HG03439 (cell line): ENCODE measurements around the gene COL6A6.

Source experiments
- ATAC-seq: cut with Tn5 transposase; IDR thresholded peaks from one replicate; pipeline ENCODE4 v1.9.1; 2021; ENCODE audit warnings: mild to moderate bottlenecking, moderate library complexity; ENCODE audit not compliant: unreplicated experiment

COL6A6 gene, protein sequence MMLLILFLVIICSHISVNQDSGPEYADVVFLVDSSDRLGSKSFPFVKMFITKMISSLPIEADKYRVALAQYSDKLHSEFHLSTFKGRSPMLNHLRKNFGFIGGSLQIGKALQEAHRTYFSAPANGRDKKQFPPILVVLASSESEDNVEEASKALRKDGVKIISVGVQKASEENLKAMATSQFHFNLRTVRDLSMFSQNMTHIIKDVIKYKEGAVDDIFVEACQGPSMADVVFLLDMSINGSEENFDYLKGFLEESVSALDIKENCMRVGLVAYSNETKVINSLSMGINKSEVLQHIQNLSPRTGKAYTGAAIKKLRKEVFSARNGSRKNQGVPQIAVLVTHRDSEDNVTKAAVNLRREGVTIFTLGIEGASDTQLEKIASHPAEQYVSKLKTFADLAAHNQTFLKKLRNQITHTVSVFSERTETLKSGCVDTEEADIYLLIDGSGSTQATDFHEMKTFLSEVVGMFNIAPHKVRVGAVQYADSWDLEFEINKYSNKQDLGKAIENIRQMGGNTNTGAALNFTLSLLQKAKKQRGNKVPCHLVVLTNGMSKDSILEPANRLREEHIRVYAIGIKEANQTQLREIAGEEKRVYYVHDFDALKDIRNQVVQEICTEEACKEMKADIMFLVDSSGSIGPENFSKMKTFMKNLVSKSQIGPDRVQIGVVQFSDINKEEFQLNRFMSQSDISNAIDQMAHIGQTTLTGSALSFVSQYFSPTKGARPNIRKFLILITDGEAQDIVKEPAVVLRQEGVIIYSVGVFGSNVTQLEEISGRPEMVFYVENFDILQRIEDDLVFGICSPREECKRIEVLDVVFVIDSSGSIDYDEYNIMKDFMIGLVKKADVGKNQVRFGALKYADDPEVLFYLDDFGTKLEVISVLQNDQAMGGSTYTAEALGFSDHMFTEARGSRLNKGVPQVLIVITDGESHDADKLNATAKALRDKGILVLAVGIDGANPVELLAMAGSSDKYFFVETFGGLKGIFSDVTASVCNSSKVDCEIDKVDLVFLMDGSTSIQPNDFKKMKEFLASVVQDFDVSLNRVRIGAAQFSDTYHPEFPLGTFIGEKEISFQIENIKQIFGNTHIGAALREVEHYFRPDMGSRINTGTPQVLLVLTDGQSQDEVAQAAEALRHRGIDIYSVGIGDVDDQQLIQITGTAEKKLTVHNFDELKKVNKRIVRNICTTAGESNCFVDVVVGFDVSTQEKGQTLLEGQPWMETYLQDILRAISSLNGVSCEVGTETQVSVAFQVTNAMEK (N-terminal part only)

DNA sequence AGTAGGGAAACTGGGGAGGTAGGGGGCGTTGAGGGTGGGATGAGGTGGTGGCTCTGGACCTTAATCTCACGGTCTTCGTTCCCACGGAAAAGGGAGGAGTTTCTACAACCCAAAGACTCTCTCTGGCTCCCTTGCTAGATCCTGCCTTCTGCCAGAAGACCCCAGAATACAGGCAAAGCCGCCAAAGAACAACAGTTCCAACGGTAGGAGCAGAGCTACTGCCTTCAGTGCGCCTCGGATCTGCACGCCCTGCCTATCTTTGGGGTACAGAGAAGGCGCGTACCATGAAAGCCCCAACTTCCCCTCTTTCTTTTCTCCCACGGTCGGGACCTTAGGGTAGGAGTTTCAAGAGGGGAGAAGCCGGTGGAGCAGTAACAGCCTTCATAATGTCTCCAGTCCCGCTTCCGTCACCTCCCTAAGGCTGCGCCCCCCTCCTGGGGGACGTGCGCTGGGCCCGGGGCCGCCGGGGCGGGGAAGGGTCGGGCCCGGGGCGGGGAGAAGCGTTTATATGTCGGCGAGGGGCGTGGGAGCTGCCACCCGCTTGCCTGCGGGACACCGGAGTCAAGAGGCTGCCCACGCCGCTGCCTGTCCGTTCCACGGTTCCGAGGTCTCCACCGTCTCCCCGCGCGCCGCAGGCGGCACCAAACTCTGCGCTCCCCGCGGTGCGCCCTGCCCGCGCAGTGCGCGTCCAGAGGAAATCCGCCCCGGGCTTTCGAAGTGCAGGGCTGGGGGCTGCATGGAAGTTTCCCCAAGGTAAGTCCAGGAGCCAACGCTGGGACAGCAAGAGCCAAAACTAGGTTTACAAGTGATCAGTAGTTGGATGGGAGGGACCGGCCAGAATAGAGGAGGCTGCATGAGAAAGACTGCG lies at the start of gene COL6A6:
TSS of gene COL6A6 (plus strand) at position 533 of the 868 bp plus-strand sequence. CDS start 43,188 bp downstream, outside the sequence.
- no peak for ATAC-seq

DNA sequence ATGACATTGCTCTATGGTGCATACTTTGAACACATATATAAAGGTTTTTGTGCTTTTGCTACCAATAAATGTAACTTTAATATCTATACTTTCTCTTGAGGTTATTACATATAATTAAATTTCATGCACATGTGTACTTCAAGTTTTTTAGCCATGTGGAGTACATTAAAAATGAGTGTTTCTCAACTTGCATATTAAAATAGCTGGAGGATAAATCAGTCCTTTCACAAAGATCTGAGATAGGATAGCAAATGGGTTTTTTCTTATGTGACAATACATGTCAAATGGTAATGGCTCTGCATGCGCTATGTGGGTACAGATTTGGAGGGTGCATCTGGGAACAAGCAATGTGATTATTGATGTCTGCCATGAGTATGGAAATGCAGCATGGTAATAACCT lies 48.7 kb upstream of the COL6A6 start:
- no peak for ATAC-seq

DNA sequence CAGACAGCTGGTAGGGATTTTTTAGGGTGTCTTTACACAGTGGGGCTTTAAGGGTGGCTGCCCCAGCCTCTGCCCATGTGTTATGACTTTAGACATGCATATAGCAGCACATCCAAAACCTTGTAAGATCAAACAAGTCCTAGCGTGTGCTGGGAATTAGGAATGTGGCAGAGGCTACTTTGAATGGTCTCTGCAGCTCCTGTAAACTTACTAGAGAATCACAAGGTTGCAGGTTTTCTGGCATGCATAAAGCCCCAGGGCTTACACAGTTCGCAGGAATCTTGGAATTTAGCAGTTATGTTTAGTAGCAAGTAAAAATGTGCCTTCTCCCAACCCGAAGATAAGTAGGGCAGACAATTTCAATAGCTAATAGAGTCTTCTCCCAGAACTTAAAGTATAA lies 46.9 kb upstream of the COL6A6 start:
- no peak for ATAC-seq

DNA sequence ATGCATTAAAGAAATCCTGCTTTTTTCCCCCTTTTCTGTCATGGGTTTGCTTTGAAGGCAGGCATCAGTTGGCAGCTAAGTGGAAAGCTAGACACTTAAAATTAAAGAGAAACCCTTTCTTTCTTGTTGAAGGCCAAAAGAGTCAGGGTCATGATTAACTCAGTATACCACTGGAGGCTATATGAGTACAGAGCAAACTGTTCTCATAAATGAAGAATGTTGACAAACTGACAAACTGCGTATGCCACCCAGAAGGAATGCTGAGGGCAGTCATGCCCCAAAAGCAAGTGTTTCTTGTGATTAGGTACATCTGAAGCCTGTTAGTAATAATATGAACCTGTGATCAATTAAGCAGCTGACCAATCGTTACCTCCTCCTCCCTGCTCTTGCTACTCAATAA lies 43.6 kb upstream of the COL6A6 start:
- ATAC-seq: no peak

DNA sequence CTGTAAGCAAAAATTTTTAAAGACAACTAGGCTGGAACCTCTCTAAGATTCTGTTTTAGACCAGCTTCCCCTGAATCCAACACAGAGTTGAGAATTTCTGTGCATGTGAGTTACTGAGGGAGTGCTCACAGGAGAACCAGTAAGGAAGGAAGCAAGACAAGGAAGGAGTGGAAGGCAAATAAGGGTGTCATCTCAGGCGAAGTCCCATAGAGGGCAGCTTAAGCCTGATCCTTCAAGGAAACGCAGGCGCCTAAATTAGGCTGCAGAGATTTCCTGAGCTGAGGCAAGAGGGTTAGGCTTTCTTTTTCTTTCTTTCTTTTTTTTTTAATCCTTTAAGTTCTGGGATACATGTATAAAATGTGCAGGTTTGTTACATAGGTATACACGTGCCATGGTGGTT lies 36.2 kb upstream of the COL6A6 start:
- no peak for ATAC-seq

DNA sequence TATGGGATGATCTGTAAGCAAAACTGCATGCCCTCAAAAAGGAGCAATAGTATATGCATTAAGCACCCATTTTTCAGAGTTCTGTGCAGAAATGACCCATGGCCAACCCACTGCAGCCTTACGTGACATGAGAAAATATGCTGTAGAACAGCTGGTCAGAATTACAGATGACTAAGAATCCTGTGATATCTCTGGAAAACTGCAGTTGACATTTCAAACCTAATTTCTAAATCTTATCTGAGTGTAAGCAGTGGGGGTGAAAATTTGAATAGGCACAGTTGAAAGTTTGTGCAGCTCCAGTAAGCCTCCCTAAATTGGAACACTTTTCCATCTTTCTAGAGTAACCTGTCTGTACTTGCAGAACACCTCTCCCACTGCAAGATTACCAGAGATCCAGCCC lies 28.7 kb upstream of the COL6A6 start:
- ATAC-seq: no peak

DNA sequence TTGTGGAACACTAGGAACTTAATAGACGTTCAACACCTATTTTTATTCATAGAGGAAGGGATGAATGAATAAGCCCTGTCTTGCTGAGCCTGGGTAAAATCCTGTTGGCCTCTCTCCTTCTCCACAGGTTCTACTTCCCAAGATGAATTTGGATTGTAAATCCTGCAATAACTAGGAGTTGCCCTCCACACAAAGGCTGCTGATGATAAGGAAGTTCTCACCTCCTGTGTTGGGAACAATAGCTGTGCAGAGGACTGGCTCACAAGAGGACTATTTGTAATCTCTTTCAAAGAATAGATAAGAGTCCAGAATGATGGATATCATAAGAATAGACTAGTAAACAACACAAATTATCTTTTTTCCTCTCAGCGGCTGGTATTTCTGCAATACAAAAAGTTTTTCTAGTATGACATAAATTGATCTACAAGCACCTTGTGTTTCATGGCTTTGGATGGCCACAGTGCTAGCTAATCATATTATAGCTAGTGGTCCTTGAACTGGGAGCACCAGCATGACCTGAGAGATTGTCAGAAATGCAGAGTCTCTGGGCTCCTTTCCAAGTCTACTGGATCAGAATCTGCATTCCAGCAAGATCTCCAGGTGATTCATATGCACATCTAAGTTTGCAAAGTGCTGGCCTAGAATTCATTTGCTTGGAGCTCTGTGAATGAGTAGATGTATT lies 28.1 kb upstream of the COL6A6 start:
- no peak for ATAC-seq

DNA sequence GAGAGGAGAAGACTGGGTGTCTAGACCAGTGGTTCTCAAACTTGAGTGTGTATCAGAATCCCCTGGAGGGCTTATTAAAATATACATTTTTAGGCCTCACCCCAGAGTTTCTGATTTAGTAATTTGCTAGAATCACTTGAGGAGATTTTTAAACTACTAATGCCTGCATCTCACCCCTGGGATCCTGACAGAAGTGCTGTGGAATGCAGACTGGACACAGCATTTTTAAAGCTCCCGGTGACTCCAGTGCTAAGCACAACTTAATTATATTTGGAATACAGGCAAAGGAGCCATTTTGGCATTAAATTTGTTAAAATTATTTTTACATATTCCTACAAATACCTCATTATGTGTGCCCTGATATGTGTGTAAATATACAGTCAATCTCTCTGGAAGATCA lies 26.7 kb upstream of the COL6A6 start:
- ATAC-seq: no peak

DNA sequence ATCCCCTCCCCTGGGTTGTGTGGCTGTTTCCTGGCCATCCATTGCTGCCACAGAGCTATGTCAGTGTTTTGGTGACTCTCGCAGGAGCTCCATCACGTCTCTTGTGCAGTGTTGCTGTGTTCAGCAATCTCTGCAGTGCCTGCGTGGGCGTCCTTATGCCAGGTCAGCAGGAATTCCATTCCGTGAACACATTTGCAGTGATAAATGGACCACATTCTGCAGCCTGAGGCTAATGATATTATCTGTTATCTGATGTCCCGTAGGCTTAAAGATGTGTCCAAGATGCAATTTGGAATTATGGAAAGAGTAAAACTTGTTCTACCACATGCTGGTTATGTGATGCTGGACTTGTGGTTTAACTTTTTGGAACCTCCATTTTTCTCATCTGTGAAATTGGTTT lies 25.5 kb upstream of the COL6A6 start:
- no peak for ATAC-seq

DNA sequence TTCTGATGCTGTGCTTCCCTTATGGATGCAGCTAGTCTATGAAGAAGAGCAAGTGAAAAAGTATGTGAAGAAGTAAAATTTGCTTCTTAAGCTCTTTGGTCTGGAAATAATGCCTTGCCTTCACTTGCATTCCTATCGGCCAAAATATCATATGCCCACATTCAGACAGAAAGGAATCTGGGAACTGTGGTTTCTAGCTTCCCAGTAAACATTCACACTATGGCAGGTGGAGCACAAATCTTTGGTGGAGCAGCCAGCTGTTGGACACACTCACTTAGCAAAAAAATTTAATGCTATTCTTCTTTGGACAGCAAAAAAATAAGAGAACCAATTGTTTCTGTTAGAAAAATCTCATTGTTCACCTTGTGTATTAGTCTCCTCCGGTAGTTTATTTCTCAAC lies 12.3 kb upstream of the COL6A6 start:
- ATAC-seq: no peak

DNA sequence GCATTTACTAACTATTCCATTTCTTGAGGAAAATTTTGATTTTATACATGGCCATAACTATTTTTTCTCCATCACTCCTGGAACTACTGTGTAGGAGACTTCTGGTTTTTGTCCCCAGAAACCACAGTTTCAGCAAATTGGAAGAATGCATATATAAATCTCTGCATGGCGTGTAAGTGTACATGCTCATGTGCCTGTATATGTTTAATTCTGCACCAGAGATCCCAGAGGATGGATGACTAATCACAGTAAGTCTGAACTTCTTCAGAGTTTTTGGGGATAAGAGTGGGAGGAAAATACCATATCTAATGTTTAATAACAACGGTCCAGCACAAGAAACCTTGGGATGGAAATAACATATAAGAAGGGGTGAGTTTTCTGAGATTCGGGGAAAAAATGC lies 10.9 kb upstream of the COL6A6 start:
- no peak for ATAC-seq

DNA sequence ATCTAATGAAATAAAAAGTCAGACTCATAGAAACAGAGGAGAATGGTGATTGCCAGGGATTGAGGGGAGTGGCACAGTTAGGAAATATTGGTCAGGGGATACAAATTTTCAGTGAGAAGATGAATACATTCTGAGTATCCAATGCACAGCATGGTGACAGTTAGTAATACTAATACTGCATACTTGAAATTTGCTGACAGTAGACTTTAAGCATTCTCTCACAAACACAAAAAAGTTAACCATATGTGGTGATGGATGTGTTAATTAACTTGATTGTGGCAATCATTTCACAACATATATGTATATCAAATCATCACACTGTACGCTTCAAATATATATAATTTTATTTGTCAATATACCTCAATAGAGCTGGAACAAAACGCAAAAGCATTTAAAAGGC lies 9.2 kb upstream of the COL6A6 start:
- no peak for ATAC-seq

DNA sequence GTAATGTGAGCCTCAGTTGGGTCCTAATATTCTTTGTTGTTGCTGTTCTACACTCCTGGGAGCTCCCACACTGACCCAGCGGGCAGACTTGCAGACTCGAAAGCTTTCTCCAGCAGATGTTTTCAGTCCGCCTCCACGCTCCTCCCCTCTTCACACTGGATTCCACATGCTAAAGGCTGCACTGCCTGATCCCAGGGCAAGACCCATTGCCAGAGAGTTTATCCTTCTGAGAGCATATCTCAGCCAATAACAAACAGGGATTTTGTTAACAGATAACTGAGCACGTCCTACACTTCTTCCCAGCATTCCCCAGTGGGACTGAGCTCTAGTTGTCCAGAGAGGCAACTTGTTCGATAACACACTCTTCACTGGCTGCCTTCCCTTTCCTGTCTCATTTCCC lies 8.0 kb upstream of the COL6A6 start:
- ATAC-seq: no peak

DNA sequence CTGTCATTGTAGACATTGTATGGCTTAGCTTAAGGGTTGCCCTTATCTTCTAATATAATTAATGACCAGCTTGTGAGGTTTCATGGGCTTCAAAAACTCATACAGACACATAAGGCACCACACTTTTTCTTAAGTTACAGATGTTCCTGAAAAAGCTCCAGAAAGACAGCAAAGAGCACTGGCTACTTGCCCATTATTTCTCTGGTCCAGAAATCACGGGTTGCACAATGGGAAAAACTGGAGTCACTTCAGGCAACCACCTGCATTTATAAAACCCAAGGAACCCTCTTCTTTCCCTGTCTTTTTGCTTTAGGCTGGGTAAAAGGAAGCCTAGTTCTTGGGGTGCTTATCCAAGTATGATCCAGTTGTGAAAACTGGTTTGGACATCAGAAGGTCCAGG lies 2.3 kb upstream of the COL6A6 start:
- no peak for ATAC-seq

DNA sequence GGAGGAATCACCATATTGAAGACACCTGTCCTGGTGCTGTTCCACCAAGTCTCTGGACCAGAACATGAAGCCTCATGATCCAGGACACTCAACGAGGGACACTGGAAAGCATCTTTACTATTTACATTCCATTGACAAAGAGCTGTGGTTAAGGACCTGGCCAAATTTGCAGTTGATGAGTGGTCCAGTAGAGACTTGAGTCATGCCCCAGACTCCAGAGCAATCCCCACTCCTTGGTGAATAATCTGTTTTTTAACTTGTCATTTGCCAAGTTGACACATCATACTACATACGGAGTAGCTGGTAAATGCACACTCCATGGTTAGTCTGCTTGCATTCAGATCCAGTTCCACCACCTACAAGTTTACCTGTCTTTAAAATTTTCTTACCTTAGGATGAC lies 1.2 kb upstream of the COL6A6 start:
- no peak for ATAC-seq

DNA sequence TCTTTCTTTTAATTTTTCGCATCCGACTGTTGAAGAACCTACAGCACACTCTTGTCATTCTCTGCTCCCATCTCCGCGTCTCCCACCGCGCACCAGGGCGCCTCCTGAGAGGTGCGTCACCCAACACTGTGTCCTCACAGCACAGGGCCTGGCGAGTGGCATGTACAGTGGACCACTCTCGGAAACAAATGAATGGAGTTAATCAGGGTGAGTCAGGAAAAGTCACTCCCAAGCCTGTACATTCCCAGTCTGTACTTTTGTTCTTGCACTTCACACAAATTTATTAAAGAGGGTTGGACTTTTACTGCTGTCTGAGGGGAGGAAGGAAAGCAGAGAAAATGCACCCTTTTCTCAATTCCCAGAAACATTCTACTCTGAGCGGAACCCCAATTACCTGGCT lies 625 bp downstream of the COL6A6 start:
- ATAC-seq: no peak

DNA sequence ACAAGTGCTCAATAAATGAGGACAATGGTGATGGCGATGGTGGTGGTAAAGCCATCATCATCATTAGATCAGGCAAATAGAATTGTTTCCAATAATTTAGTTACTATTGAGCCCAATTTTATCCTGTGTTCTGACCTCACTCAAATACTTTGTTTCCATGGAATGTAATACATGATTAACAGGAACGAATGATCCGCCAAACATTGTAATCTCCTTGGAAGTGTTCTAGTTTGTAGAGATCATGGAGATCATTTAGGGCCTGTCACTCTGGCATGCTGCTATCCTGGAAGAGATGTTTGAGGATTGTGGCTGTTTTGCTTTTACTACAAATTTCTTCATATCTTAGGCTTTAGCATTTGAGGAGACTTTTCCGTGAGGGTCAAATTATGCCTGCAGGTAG lies 2.8 kb downstream of the COL6A6 start:
- no peak for ATAC-seq

DNA sequence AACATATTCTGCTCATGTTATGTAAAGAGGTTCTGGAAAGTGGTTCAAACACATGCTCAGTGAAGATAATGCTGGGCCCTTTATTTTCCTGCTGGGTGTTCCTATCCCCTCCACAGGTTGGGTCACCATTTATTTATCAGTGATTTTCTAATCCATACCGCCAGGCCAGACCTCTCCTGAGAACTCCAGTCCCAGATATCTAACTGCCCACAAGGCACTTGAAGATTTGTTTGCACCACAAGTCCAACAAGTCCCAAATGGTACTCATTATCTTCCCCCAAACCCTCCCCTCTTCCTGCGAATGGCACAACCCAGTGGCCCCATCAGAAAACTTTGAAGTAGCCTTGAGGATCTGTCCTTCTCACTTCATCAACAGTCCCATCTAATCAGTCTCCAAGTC lies 5.4 kb downstream of the COL6A6 start:
- ATAC-seq: no peak

DNA sequence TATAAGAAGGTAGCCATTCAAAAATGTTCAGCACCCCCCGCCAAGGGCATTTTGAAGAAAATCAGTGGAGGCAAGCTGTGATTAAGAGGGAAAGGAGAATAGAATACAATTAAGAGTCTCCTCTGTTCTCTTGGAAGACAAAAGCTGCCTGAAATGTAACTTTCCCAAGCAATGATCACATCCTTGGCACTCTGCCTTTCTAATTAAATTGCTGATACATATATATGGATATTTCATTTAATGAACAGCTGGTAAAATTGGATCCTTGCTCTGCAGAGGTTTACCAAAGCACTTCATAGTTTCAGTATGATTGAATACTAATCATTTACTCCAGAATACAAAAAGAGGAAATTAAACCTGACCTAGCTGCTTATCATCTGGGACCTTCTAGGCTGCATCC lies 10.4 kb downstream of the COL6A6 start:
- ATAC-seq: no peak

DNA sequence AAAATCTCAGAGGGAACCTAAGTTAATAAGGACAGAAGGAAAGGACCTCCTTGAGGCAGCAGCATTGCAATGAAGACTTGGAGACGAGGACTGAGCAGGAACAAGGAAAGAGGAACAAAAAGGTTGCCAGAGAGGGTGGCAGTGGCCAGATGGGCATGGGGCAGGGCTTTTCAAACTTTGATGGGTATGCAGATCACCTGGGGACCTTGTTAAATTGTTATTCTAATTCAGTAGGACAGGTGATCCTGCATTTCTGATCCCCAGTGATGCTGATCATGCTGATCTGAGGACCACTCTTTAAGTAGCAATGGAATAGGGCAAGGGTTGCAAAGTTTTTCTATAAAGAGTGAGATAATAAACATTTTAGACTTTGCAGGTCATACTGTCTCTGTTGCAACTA lies 11.1 kb downstream of the COL6A6 start:
- ATAC-seq: no peak
